Esophagus muscularis mucosa (tissue), 4 donors: Measurements from ENCODE around the gene MATN3.

Experiments used
- CTCF ChIP-seq, 3 experiments: fragments of 200-600 bp in 2 of 3; fragments of 450-650 bp in 1 of 3; sonication (generic) in 2 of 3; IDR thresholded peaks; one replicate each; pipeline ENCODE4 v1.5.1; 2017 to 2019; ENCODE audit warnings: antibody characterized with exemption in 3 of 3, mild to moderate bottlenecking in 2 of 3, moderate library complexity in 1 of 3
- EP300 ChIP-seq: sonication (generic); formaldehyde crosslinking; IDR thresholded peaks from one replicate; pipeline ENCODE4 v1.6.1; 2017; ENCODE audit warnings: antibody characterized with exemption
- POLR2A ChIP-seq: fragments of 450-650 bp; IDR thresholded peaks from one replicate; pipeline ENCODE4 v1.6.1; 2017; ENCODE audit warnings: antibody characterized with exemption, moderate library complexity, mild to moderate bottlenecking, low read depth
- POLR2AphosphoS5 ChIP-seq, 2 donors: sonication (generic); formaldehyde crosslinking; IDR thresholded peaks; one replicate each; pipeline ENCODE4 v1.6.1; 2017; ENCODE audit warnings: antibody characterized with exemption in 2 of 2

DNA sequence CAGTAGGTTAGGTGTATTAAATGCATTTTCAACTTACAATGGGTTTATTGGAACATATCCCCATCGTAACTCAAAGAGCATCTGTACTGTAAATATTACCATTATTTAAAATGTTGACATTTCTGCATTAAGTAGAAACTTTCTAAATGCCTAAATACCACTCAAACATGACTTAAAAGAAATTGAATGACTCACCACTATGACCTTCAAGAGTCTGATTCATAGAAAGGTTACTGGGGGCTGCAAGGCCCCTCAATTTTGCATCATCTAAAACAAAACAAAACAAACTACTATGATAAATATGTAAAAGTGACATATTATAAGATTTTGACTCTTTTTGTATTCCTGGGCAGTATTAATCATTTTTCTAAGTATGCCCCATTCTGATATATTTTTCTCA lies 30.2 kb downstream of the MATN3 start:
- TF ChIP-seq POLR2A = no peak
- no peak for TF ChIP-seq CTCF (IDR thresholded peaks at IDR 0.05)
- TF ChIP-seq POLR2AphosphoS5 (IDR thresholded peaks at IDR 0.05) = no peak
- no peak for TF ChIP-seq EP300
